GM23338 (cell line): ENCODE measurements around the gene GAPVD1. TPM values are rescaled to one million over a fixed set of nuclear protein-coding genes. Genes with fewer than 3 reads are reported as not detected.

Experiments used
- ATAC-seq: fragments of 200-7000 bp; cut with Tn5 transposase; 3 replicates; pipeline ENCODE4 v1.9.1; 2020
- DNase-seq: peaks from one replicate; pipeline ENCODE4 v3.0.0-alpha.2; 2015; ENCODE audit warnings: low spot score
- H2AFZ ChIP-seq: fragments of 200-600 bp; sonication (generic); 2 replicates; pipeline ENCODE4 v1.8.0; 2016; ENCODE audit warnings: antibody characterized with exemption, mild to moderate bottlenecking, moderate library complexity
- H3F3A ChIP-seq: fragments of 200-600 bp; sonication (generic); replicated peaks from 2 replicates; pipeline ENCODE4 v1.8.0; 2017; ENCODE audit warnings: antibody characterized with exemption, mixed run types, low read depth
- H3K27ac ChIP-seq: fragments of 200-600 bp; sonication (generic); 2 replicates; pipeline ENCODE4 v1.6.1; 2016; ENCODE audit warnings: low read depth
- H3K27me3 ChIP-seq: fragments of 200-600 bp; sonication (generic); 2 replicates; pipeline ENCODE4 v1.8.0; 2016; ENCODE audit warnings: mild to moderate bottlenecking, mixed run types, moderate library complexity; ENCODE audit not compliant: insufficient read depth
- H3K36me3 ChIP-seq: fragments of 200-600 bp; sonication (generic); 2 replicates; pipeline ENCODE4 v1.8.0; 2016; ENCODE audit warnings: mild to moderate bottlenecking; ENCODE audit not compliant: insufficient read depth
- H3K4me1 ChIP-seq: fragments of 200-600 bp; sonication (generic); 2 replicates; pipeline ENCODE4 v1.8.0; 2016; ENCODE audit warnings: mild to moderate bottlenecking, moderate library complexity; ENCODE audit not compliant: insufficient read depth
- H3K4me2 ChIP-seq: fragments of 200-600 bp; sonication (generic); 2 replicates; pipeline ENCODE4 v1.7.1; 2017; ENCODE audit warnings: mixed run types
- H3K4me3 ChIP-seq: fragments of 200-600 bp; sonication (generic); 2 replicates; pipeline ENCODE4 v1.6.1; 2016; ENCODE audit warnings: mixed run types
- H3K79me2 ChIP-seq: fragments of 200-600 bp; sonication (generic); replicated peaks from 2 replicates; pipeline ENCODE4 v1.8.0; 2017; ENCODE audit warnings: mild to moderate bottlenecking; ENCODE audit not compliant: insufficient read depth
- H3K9me2 ChIP-seq: fragments of 200-600 bp; sonication (generic); 2 replicates; pipeline ENCODE4 v1.8.0; 2017; ENCODE audit not compliant: insufficient read depth
- H4K20me1 ChIP-seq: fragments of 200-600 bp; sonication (generic); replicated peaks from 2 replicates; pipeline ENCODE4 v1.8.0; 2017; ENCODE audit warnings: mild to moderate bottlenecking; ENCODE audit not compliant: insufficient read depth
- H3K27ac Mint-ChIP-seq: 2 replicates; pipeline ENCODE4 v1.8.0; 2020; ENCODE audit warnings: inconsistent platforms, mild to moderate bottlenecking, moderate library complexity, mixed read lengths
- H3K27me3 Mint-ChIP-seq: 3 replicates; pipeline ENCODE4 v1.8.0; 2022; ENCODE audit warnings: low read depth, mild to moderate bottlenecking, moderate library complexity, mixed read lengths, inconsistent platforms; ENCODE audit not compliant: insufficient read depth, poor library complexity
- H3K36me3 Mint-ChIP-seq: 3 replicates; pipeline ENCODE4 v1.8.0; 2021; ENCODE audit warnings: low read depth, mild to moderate bottlenecking, inconsistent platforms, moderate library complexity, mixed read lengths
- H3K4me1 Mint-ChIP-seq: 3 replicates; pipeline ENCODE4 v1.8.0; 2020; ENCODE audit warnings: mild to moderate bottlenecking, inconsistent platforms, mixed read lengths
- H3K4me3 Mint-ChIP-seq: 3 replicates; pipeline ENCODE4 v1.8.0; 2021; ENCODE audit warnings: moderate library complexity, mild to moderate bottlenecking, inconsistent platforms, mixed read lengths
- H3K9me3 Mint-ChIP-seq: 3 replicates; pipeline ENCODE4 v1.8.0; 2020; ENCODE audit warnings: moderate library complexity, mild to moderate bottlenecking, inconsistent platforms, mixed read lengths
- EZH2 ChIP-seq: fragments of 200-600 bp; sonication (generic); IDR thresholded peaks from one replicate; pipeline ENCODE4 v1.8.0; 2017; ENCODE audit warnings: antibody characterized with exemption, mild to moderate bottlenecking, low read depth; ENCODE audit not compliant: unreplicated experiment
- JUNB ChIP-seq: IDR thresholded peaks from one replicate; pipeline ENCODE4 v1.6.1; 2016; ENCODE audit warnings: antibody characterized with exemption; ENCODE audit not compliant: unreplicated experiment
- STAT1 ChIP-seq: IDR thresholded peaks from one replicate; pipeline ENCODE4 v1.6.1; 2016; ENCODE audit warnings: antibody characterized with exemption; ENCODE audit not compliant: unreplicated experiment
- ZNF114 ChIP-seq: fragments of 250-450 bp; sonication (Bioruptor Pico); IDR thresholded peaks from 2 replicates; pipeline ENCODE4 v1.5.0; 2020; ENCODE audit warnings: mild to moderate bottlenecking, moderate library complexity
- ZNF331 ChIP-seq: fragments of 250-450 bp; sonication (Bioruptor Pico); IDR thresholded peaks from 2 replicates; pipeline ENCODE4 v1.5.0; 2020; ENCODE audit warnings: low read depth, mild to moderate bottlenecking, moderate library complexity
- polyA plus RNA-seq: library from polyadenylated mRNA; unstranded; fragments of >200 nt; fragmentation: Nextera tagmentation; extraction: Ambion mirVana; gene quantifications from 2 replicates; pipeline ENCODE4 v1.2.1, GENCODE V29; 2016
- total RNA-seq: library from RNA; depleted of rRNA; stranded (reverse); fragments of >200 nt; shearing (Covaris generic); gene quantifications from 2 replicates; pipeline ENCODE4 v1.2.3, GENCODE V29; 2014
- TF ChIP-seq, protein P1 (sequence below), 2 experiments: fragments of 200-600 bp in 1 of 2; sonication (generic) in 1 of 2; conservative IDR thresholded peaks; 2 replicates each; pipeline versions ENCODE4 v1.5.1 to v1.6.1; 2016 to 2017; ENCODE audit warnings: antibody characterized with exemption in 2 of 2, low read depth in 2 of 2, mild to moderate bottlenecking in 2 of 2, moderate library complexity in 1 of 2
- TF ChIP-seq, protein P2 (sequence below): IDR thresholded peaks from 2 replicates; pipeline ENCODE4 v1.6.1; 2016; ENCODE audit warnings: antibody characterized with exemption
- TF ChIP-seq, protein P3 (sequence below): IDR thresholded peaks from one replicate; pipeline ENCODE4 v1.6.1; 2018; ENCODE audit warnings: antibody characterized with exemption; ENCODE audit not compliant: unreplicated experiment

GAPVD1 gene
- total and polyA plus RNA-seq, 2 experiments from 2014 or later, result 19.2 to 34.6 TPM

DNA sequence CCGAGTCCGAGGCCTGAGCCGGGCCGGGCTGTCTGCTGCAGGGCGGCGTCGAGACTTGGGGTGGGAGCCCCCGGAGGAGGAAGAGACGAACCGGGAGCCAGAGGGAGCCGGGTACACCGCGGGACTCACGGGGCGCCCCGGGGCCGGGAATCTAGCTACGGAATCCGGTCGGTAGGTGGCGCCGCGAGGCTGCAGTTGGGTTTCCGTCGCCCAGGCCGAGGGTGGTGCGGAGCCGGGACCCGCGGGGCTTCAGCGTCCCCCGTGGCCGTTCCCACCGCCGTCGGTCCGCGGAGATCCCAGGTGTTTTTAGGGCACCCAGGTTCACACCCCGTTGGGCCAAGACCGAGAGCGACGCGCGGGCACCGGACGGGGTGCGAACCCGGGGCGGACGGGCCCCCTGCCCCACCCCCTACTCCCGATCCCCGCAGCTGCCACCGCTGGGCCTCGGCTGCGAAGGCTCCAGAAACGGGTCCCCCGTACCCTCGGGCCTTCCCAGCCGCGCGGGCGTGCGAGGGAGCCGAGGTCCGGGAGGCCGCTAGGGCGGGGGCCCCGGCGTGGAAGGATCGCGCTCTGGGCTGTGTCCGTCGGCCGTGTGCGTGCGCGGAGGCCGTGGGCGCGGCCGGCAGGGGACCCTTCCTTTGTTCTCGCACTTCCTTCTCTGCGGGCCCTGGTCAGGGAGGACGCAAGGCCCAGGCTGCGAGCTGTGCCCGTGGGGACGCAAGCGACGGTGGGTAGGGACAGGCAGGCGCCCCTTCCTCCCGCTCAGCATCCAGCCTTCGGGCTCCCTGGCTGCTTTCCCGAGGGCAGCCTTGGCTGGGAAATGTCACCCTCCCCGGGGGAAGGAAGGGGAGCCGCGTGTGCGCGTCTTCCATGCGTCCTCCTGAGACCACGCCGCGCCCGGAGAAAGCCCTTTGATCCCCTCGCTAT lies 146.6 kb downstream of the GAPVD1 start:
- Mint-ChIP-seq H3K27ac (no peak overlapping the region), H3K27me3 (peaks cover 20% of the 10 kb centered on the region), H3K4me1 (peaks cover 12% of the 10 kb centered on the region), H3K9me3 (no peaks in the 10 kb centered on the region; the same call in 2 of the 3 replicates), H3K36me3 (no peaks in the 10 kb centered on the region), H3K4me3 (peak overlapping the region; percentile 63)
- peaks cover 10% of the 10 kb centered on the region; the same call in 1 of the 2 replicates for H3K27me3 ChIP-seq
- DNase-seq (peak; percentile 90), ATAC-seq (peak; percentile 85)
- peak overlapping the region; percentile 98 for H2AFZ ChIP-seq
- no peaks in the 10 kb centered on the region for H3K79me2 ChIP-seq
- 0 out of 2 replicates have a peak, but pooled peaks cover 7% of the 10 kb centered on the region for H3F3A ChIP-seq
- H3K9me2 ChIP-seq, result no peaks in the 10 kb centered on the region
- TF ChIP-seq, protein P1, sequence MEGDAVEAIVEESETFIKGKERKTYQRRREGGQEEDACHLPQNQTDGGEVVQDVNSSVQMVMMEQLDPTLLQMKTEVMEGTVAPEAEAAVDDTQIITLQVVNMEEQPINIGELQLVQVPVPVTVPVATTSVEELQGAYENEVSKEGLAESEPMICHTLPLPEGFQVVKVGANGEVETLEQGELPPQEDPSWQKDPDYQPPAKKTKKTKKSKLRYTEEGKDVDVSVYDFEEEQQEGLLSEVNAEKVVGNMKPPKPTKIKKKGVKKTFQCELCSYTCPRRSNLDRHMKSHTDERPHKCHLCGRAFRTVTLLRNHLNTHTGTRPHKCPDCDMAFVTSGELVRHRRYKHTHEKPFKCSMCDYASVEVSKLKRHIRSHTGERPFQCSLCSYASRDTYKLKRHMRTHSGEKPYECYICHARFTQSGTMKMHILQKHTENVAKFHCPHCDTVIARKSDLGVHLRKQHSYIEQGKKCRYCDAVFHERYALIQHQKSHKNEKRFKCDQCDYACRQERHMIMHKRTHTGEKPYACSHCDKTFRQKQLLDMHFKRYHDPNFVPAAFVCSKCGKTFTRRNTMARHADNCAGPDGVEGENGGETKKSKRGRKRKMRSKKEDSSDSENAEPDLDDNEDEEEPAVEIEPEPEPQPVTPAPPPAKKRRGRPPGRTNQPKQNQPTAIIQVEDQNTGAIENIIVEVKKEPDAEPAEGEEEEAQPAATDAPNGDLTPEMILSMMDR (conservative IDR thresholded peaks at IDR 0.05; ENCODE audit: low read depth in 2 of 2), result peak; percentile 68 to 90
- no peak for TF ChIP-seq ZNF114 (CRISPR knock-in tag)
- no peak for TF ChIP-seq JUNB
- TF ChIP-seq EZH2, result no peak
- TF ChIP-seq, protein P2, sequence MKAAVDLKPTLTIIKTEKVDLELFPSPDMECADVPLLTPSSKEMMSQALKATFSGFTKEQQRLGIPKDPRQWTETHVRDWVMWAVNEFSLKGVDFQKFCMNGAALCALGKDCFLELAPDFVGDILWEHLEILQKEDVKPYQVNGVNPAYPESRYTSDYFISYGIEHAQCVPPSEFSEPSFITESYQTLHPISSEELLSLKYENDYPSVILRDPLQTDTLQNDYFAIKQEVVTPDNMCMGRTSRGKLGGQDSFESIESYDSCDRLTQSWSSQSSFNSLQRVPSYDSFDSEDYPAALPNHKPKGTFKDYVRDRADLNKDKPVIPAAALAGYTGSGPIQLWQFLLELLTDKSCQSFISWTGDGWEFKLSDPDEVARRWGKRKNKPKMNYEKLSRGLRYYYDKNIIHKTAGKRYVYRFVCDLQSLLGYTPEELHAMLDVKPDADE, result no peak
- TF ChIP-seq STAT1, result no peak
- TF ChIP-seq, protein P3, sequence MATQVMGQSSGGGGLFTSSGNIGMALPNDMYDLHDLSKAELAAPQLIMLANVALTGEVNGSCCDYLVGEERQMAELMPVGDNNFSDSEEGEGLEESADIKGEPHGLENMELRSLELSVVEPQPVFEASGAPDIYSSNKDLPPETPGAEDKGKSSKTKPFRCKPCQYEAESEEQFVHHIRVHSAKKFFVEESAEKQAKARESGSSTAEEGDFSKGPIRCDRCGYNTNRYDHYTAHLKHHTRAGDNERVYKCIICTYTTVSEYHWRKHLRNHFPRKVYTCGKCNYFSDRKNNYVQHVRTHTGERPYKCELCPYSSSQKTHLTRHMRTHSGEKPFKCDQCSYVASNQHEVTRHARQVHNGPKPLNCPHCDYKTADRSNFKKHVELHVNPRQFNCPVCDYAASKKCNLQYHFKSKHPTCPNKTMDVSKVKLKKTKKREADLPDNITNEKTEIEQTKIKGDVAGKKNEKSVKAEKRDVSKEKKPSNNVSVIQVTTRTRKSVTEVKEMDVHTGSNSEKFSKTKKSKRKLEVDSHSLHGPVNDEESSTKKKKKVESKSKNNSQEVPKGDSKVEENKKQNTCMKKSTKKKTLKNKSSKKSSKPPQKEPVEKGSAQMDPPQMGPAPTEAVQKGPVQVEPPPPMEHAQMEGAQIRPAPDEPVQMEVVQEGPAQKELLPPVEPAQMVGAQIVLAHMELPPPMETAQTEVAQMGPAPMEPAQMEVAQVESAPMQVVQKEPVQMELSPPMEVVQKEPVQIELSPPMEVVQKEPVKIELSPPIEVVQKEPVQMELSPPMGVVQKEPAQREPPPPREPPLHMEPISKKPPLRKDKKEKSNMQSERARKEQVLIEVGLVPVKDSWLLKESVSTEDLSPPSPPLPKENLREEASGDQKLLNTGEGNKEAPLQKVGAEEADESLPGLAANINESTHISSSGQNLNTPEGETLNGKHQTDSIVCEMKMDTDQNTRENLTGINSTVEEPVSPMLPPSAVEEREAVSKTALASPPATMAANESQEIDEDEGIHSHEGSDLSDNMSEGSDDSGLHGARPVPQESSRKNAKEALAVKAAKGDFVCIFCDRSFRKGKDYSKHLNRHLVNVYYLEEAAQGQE, result peak; percentile 9
- no peak for TF ChIP-seq ZNF331 (CRISPR knock-in tag)
- H3K4me1 ChIP-seq, result no peaks in the 10 kb centered on the region
- no peaks in the 10 kb centered on the region for H4K20me1 ChIP-seq
- peak overlapping the region; percentile 78 for H3K4me2 ChIP-seq
- peak overlapping the region; percentile 67 for H3K4me3 ChIP-seq
- no peak overlapping the region for H3K27ac ChIP-seq
- H3K36me3 ChIP-seq, result no peaks in the 10 kb centered on the region
